NCI-H69 (cell line): Measurements from ENCODE around the gene AUTS2.

ENCODE experiments used
- DNase-seq: peaks from one replicate; lab custom pipeline; 2025; lab: John Stamatoyannopoulos, UW

Gene AUTS2

DNA sequence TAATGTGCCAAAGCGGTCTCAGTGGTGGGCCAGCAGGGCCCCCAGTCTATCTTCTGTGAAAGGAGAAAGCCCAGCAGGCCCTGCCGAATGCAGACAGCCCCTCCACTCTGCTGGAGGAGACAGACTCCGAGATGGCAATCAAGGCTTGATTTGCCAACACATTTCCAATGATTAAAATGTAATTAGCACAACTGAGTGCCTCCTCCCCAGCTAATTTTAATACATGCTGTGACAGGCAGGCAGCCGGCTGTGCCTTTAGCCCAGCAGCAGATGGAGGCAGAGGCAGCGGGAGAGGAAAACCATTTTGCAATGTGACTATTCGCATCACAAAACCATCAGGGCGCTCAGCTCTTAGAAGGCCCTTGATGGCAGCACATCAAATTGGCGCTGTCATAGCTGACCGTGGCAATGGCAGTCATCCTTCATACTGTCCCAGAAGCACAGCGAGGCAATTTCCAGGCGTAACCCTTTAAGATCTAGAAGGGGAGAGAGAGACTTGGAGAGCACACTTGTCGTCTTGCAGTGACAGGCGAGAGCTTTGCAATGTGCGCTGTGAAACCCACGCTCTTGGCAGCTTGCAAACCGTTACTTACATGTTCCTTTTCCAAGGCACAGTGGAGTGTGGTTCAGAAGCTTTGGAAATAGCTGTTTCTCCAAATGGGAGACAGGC, 818.8 kb downstream of the AUTS2 start:
- peak; percentile 89 for DNase-seq

DNA sequence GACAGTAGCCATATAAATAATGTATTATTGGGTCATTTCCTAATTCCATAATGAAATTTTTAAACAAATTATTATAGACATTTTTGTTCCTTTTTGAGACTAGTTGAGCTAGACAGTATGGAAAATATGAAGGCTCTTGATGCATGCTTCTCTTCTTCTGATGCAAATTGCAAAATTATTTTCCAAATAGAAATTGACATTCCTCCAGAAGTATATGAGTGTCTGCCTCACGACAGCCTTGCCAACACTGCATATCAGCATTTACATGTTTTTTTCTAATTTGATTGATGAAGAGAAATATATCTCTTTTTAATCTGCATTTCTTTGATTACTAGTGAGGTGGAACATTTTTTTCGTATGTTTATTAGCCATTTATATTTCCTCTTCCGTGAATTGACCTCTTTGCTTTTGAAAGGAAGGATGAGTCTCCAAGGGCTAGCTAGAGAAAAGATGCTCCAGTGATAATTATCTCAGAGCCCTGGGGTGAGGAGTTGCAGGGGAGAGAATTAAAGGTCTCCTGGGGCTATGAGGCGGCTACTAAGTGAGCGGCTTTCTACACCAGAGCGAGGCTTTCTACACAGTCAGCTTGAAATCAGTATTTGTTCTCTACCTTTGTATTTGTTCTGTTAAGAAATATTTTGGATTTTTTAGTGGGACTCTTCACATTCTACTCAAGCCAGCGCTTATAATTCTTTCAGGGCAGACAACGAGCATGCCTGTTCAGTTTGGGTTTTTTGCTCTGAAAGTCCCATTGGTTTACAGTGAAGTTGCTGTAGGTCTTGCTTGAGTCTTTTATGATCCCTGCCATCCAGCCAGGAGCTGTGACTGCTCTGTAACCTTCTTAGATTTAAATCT, 821.5 kb downstream of the AUTS2 start:
- DNase-seq, result peak; percentile 88

DNA sequence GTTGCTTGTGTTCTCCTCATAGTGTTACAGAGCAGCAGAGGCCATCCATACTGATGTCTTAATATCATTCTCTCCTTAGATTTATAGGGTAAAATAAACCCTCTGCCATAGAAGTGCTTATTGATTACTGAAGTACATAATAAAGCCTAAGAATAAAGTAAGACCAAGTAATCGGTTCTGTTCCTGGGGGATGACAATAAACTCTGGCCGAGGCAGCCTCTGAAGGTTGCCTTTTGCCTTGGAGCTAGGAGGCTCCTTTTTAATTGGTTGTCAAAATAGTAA, 822.0 kb downstream of the AUTS2 start:
- DNase-seq, result no peak

DNA sequence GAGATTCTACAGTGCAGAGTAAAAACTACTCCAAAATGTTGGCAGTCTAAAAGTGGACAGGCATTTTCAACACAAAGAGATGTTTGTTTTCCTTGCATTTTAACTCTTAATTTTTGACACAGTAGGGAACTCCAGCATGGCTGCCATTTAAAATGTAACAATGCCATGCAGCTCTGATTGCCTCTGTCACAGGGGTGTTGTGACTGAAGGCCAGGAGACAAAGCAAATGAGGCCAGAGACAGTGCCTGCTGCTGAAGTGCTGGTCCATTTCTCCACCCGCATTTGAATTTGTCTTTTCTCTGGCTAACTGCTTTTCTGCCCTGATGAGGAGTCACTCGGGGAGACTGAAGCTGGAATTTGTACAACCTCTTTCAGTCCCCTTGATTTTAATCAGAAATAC, 823.0 kb downstream of the AUTS2 start:
- DNase-seq, result peak; percentile 76

DNA sequence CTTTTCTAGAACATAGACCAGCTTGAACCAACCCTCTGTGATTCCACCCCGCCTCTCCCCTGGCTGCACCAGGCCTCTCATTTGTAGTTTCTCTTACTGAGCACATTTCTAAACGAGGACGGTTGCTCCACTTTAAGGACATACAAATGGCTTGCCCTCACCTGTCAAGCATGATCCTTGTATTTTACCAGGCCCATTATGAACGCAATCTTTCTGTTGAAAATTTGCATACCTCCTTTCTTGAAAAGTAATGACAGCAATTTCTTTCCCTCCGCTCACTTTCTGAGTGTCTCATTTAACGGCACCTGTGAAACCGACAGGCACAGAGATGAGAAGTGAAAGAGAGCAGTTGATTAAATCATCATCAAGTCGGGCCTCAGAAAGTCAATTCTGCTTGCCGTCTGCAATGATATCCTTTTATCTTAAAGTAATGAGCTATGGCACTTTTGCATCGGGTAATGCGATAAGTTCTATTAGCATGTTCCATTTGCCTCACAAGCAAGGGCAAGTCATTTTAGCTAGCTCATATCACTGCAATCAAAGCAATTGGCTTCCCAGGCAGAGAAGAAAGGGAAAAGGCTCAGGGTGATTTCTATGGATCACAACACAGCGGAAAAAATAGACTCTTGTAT, 828.1 kb downstream of the AUTS2 start:
- DNase-seq, result no peak

DNA sequence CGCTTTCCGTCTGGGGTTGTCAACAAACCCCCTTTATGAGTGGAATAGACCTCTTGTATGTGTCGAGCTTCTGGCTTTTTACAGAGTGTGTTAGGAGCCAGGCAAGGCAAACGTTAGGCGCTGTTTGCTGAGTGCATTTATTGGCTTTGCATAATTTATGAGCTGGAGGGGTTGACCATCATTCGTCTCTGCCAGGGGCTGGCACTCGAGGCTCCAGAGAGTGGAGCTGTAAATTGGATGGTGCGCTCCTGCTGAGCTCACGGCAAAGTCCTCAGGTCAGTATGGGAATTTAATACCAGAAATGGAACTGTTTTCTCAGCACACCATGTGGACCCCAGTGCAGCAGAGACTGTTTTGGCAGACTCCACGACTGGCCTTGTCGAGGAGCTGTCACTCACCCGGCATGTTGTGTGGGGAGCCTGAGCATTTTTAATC, 834.3 kb downstream of the AUTS2 start:
- peak; percentile 96 for DNase-seq

DNA sequence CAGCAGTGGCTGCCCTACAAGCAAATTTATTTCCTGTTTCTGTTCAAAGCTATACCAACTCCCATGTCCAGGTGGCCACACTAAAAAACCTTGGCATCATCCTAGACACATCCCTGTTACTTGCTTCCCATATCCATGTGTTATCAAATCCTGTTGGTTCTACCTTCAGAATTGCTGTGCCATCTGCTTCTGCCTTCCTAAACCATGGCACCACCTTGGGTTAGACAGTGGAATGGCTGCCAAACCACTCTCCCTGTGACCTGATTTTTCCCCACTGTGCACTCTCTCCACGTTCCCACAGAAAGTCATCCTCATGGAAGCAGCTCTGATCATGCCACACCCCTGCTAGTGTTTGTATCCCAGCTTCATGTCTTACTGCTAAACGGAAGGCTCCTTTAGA, 836.1 kb downstream of the AUTS2 start:
- peak; percentile 78 for DNase-seq

DNA sequence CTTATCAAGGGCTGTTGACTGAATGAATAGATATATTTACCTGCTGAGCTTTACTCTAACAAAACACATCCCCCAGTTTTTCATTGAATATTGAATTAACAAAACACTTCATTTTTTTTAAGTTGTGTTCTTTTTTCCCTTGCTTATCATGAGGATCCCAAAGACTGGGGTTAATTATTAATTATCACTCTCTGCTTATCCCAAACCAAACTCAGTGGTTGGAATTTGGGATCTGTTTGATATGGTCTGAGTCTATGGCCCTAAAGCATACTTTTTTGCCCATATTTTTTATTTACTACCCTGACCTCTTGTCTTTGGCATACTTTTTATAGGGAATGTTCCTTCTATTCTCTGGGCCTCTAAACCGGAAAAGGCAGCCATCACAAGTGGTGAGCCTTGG, 836.5 kb downstream of the AUTS2 start:
- no peak for DNase-seq

DNA sequence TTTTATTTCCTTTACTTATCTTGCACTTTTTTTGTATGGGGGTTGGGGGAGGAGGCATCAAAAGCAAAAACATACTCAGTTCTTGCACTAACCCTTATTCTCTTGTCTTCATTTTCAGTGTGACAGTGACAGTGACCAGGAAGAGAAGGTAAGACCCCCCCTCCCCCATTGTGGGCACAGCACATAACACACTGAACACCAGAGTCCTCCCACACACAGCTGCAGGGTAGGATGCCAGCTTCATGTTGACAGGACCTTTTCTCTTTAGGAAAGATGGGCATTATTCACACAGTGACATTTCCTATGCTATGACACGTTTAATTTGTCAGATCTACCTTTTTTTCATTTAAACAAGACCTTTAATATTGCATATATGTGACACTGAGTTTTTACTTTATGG, 837.4 kb downstream of the AUTS2 start:
- DNase-seq, result no peak

DNA sequence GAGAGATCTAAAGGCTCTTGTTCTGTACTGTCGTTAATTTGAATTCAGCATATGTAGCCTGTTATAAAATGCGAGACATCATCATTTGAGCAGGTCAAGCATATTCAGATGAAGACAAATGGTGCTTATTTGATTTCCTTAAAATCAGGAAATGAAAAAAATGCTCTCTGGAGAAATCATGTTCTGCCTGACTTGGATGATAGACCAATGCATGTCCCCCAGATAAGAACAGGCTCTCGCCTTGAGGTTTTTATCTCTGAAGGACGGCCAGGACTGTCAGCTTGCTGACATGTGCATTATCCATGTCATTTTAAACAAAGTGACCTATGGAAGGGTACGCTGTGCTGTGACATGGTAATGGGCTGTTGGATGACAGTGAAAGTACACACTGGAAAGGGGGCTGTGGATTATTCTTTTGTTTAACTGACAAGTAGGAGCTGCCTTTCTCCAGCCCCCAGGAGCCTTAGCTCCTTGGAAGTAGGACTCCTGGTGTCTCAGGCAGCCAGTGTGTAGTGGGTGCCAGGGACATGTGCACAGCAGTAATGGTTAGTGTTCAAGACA, 838.6 kb downstream of the AUTS2 start:
- no peak for DNase-seq

DNA sequence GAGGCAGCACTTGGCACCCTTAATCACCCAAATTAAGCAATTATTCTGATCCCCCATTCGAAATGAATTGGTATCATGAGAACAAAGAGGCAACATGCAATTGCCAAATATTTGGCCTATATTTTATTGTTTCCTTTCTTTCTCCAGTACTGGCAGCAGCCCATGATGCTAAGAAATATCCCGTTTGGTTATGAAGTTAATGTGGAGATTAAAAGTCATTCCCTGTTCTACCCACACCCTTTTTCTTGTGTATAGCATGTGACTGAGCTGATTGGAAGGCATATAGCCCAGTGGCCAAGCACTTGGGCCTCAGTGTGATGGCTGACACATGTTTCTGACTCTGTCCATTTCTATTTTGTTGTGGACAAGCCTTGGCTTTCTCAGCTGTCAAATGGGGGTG, 841.4 kb downstream of the AUTS2 start:
- no peak for DNase-seq

DNA sequence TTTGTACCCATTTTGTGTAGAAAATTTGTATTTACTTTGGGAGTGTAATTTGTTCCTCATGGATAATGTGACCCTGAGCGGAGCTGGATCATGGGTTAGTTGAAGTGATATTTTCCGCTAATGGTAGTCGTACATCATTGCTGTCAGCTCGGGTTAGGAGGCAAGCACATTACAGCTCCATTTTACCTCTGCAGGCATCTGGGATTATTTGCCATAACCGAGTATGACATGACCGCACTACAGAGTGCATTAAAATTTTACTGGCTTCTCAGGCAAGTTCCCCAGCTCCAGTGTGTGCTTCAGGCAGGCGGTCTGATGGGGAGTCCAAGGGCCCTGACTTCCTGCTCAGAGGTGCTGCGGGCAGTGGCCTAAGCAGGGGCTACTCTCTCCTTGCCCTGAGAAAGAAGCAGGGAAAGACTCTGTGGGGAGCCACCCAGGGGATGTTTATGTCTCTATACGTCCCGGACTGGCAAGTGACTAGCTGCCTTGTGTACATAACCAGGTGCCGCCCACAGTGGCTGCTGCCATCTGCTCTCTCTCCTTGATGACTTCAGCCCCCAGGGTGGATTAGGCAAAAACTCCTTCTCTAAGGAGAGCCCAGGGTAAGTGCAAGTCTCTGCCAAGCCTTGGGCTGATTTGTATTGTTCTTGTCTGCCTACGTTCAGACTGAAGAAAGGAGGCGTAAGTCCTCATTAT, 848.3 kb downstream of the AUTS2 start:
- peak; percentile 99 for DNase-seq

DNA sequence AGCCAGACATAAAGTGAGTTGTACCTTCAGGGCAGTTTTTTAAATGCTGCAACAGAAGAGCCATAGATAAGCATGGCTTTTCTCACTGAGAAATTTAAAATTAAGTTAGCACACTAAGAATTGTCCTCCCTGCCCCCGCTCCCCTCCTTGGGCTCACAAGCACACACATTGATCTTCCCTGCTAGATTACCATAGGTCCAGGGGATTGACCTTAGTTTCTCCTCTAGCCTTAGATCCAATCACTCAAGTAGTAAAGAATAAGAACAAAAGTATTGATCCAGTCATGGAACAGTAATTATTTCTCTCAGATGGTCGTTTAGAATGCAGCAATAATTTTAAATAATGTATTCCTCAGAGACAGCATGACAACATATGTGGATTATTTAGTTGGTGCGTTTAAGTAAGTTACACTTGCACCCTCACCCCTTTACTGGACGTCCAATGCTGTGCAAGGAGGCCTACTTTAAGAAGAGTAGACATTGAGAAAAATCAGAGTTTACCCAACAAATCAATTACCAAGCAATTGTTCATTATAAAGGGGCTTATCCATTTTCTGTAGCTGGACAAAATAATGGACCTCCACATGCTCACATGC, 850.1 kb downstream of the AUTS2 start:
- DNase-seq, result no peak

DNA sequence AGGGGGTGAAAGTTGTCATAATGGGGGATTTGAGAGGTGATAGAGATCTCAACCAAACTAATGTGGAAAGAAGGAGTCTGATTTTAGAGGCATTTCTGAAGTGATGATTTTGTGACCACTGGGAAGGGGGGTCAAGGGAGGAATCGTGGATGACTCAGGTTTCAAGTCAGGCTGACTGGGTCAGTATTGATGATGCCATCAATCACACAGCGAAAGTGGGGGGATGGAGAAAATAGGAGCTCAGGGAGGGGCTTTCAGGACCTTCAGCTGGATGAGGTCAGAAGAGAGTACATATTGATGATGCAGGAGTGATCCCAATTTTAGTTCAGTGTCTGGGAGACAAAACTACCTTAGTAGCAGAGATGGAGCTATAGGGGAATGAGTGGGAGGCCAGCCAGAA, 852.5 kb downstream of the AUTS2 start:
- DNase-seq, result no peak

DNA sequence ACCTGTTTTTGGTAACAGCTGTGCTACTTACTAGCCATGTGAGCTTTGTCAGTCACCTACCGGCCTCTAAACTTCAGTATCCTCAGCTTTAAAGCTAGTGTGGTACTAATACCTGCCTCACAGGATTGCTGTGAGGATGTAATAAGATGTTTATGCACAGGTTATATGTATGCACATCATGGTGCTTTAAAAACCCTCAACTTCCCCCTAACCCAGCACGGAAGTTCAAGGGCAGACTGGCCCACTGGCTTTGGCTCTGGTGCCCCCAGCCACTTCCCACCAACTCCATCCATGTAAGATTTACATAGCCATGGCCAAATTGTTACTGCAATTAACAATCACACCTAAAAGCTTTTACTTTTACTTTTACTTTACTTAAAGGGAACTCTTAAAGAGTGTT, 857.6 kb downstream of the AUTS2 start:
- DNase-seq, result no peak

DNA sequence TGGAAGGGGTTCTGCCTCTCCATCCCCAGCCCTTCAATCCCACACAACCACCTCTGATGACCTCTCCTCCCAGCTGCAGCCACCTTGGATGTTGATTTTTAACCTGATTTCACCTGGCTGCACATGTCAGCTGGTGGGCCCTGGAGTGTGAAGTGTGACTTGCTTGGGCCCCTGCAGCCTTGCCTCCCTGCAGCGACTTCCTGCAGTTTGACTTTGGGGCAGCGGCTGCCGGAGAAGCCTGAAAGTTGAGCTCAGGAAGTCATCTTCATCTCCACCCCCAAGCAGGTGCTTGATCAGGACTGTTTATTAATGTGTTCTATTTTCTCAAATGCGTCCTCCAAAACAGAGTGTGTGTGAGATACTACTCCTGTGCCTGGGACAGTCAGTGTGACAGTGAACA, 858.4 kb downstream of the AUTS2 start:
- no peak for DNase-seq

DNA sequence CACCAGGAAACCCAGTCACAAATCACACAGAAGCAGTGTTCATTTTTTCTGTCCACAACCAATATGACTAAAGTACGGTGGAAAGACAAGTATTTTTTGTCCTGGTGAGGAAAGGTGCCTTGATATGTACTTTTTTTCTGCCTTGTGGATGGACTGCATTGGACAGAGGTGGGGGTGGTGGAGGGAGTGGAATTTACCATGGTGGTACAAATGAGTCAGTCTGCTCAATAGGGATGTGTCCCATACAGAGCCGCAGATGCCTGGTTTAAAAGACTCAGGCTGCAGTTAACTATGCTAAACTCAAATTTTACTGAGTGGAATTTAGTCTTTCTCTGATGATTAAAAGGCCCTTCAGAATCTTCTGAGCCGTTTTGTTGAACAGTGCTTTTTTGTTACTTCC, 859.2 kb downstream of the AUTS2 start:
- DNase-seq, result no peak

DNA sequence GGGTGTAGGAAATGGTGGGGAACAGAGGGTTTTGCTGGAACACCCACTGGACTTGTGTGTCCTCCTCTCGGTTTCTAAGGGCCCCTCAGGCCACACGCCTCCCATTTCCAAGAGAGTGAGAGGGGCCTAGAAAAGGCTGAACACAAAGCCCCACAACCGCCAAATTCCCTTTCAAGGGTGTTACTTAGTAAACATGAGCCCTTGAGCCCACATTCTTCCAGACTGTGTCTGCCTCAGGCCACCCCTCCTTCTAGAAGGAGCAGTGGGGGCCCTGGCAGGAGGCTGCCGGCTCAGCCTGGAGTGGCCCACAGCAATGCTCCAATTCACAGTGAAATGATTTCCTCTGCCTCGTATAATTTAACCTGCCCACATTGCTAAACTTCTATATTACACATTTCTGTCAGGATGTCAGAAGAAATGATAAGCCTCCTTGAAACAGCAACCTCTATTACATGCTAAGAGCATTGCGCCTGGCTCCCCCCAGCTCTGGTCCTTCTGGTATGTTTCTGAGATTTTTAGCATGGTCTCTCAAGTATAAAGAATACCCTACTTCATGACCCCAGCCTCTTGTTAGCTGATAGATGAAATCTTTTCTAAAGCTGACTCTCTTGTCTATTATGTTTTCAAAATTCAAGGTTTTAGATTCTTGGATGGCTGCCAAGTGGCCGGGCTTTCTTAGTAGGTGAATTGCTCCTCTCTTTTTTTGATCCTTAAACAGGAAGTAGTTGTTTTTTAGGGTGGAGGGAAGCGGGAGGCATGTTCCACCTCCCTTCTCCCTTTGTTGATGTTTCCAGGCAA, 859.8 kb downstream of the AUTS2 start:
- DNase-seq, result peak; percentile 66

DNA sequence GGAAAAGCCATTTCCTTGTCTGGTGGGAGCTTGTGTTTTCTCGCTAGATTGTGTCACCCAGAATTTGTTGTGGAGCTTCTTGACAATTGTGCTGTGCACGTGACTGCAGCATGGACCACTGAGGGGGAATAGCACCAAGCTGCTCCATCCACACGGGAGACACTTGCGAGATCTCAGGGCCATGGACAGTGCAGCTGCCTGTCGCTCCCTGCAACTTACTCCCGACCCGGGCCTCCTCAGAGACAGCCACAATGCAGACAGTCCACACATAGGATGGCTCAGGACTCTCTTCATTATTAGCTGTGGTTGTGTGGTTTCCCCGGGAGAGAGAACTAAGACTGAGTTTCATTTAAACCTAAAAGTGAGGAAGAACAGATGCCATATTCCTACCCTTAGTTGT, 860.5 kb downstream of the AUTS2 start:
- DNase-seq, result no peak

DNA sequence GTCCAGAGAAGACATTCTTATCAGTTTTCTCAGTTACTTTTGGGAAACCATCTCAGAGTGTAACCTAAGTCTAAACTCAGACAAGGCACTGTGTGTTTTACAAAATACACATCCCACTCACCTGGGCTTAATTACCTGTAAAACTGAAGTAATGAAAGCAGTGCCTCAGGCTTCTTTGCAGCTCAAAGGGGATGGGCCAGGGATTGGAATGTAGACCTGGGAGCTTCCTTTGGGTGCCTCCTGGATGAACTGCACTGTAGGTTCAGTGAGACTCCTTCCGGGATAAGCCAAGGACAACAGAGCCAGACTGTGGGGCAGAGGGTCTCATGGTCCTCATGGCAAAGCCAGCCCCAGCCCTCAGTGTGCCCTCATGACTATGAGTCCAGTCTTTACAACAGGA, 861.3 kb downstream of the AUTS2 start:
- DNase-seq, result peak; percentile 44

DNA sequence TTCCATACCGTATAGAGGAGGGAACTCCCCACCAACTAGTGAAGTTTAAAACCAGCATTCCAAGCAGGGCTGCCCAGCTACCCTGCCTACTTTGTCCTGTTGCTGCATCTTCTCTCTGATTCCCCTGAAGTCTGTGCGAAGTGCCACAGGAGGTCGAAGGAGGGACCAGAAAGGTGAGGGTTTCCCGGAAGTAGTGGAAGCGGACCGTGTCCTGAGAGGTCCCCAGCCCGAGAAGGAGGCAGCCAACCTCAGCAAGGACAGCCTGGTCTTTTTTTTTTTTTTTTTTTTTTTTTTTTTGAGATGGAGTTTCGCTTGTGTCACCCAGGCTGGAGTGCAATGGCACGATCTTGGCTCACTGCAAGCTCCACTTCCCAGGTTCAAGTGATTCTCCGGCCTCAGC, 861.8 kb downstream of the AUTS2 start:
- DNase-seq, result no peak
